ENCODE data around the gene BAG5.

The BAG5 gene

DNA sequence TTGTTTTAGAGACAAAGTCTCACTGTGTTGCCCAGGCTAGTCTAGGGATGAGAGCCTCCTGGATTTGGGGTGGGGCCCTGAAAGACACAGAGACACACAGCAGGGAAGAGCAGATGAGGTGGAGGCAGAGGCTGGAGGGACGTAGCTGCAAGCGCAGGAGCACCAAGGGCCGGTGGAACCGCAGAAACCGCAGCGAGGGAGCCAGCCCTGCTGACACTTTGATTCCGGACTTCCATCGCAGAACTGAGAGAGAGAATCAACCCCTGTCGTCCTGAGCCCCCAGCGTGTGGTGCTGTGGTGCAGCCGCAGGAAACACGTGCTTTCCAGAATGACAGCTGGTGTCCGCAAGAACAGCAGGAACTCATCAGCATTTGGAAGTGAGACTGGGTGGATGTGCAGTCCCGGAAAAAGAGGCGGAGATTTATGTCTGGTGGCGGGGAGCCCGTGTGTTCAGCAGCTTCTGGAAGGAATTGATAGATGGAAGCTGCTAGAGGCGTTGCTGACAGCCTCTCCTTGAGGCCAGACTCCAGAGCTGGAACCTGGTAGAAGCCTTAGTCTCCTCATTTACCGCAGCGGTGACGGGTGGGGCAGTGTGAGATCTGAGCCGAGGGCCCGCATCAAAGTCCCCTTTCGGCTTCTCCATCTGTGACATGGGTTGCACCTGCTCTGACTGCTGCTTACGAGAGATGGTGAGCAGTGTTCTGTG lies 44.7 kb upstream of the BAG5 start:
- H4K91ac ChIP-seq (ENCODE audit: low read depth, low read length, poor library complexity), result no peak overlapping the region
- no peak overlapping the region for H2BK120ac ChIP-seq (ENCODE audit: low read depth, low read length)
- H3K9me3 ChIP-seq (replicated peaks in 1 of 2; ENCODE audit: control insufficient read depth in 2 of 2, insufficient read depth in 1 of 2, low read depth in 1 of 2, low read length in 2 of 2), result peaks cover 6 to 8% of the 10 kb centered on the region in 2 donors
- H3K27me3 ChIP-seq (ENCODE audit: control insufficient read depth in 3 of 3, insufficient read depth in 3 of 3, low read depth in 1 of 3, low read length in 3 of 3), result no peaks in the 10 kb centered on the region
- no peak overlapping the region for H2BK12ac ChIP-seq (ENCODE audit: low read length)
- H3K4me2 ChIP-seq (ENCODE audit: insufficient read depth, low read length, poor library complexity, severe bottlenecking), result no peak overlapping the region
- H3K4me3 ChIP-seq (ENCODE audit: low read length in 2 of 2), result no peak overlapping the region
- H3K14ac ChIP-seq (ENCODE audit: low read length), result peak overlapping the region; percentile 87
- no peak overlapping the region for H3K18ac ChIP-seq (ENCODE audit: low read length)
- no peak overlapping the region for H2BK5ac ChIP-seq (ENCODE audit: low read length)
- no CpG with 5 or more reads among the region's 25 CpGs for WGBS, 2 donors (ENCODE audit: extremely low coverage in 2 of 2, insufficient read length in 2 of 2, insufficient replicate concordance in 1 of 2)
- H2AK5ac ChIP-seq (ENCODE audit: low read depth, low read length), result no peak overlapping the region
- no peak overlapping the region for H4K8ac ChIP-seq (ENCODE audit: low read depth, low read length)
- no peak overlapping the region for H3K27ac ChIP-seq (replicated peaks; ENCODE audit: low read length)
- no peaks in the 10 kb centered on the region for H3K36me3 ChIP-seq (replicated peaks in 1 of 2; ENCODE audit: control insufficient read depth in 2 of 2, insufficient read depth in 2 of 2, low read length in 2 of 2)
- H3K4ac ChIP-seq (ENCODE audit: low read length), result no peak overlapping the region
- H2BK15ac ChIP-seq (ENCODE audit: low read length), result no peak overlapping the region
- H3K79me1 ChIP-seq (ENCODE audit: low read depth, low read length), result peaks cover 1% of the 10 kb centered on the region
- no peak overlapping the region for H3K9ac ChIP-seq (ENCODE audit: low read depth, low read length, poor library complexity)
- H2AFZ ChIP-seq (ENCODE audit: low read length), result no peak overlapping the region
- H3K4me1 ChIP-seq (ENCODE audit: control insufficient read depth in 2 of 2, insufficient read depth in 1 of 2, low read depth in 1 of 2, low read length in 2 of 2), result peaks cover 3 to 9% of the 10 kb centered on the region in 2 donors
- no peak overlapping the region for H3K23ac ChIP-seq (ENCODE audit: low read depth, low read length, poor library complexity)
- DNase-seq (ENCODE audit: low spot score), result no peak

DNA sequence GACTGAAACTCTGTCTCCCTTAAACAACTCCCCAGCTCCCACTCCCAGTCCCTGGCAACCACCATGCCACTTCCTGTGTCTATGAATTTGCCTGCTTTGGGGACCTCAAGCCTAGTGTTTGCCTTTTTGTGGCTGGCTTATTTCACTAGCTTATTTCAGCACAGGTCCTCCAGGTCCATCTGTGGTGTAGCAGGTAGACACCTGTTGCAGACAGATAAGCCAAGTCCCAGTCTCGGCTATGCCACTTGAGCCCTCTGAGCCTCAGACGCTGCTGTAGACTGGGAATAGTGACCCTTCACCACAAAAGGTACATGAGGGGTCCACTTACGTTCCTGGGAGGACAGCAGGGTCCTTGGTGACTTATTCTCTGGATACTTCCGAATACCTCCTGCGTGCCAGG lies 42.2 kb upstream of the BAG5 start:
- Histone ChIP-seq H3K27ac (replicated peaks; ENCODE audit: low read length) (no peak overlapping the region), H2BK120ac (ENCODE audit: low read depth, low read length) (no peak overlapping the region), H2BK15ac (ENCODE audit: low read length) (no peak overlapping the region), H4K8ac (ENCODE audit: low read depth, low read length) (no peak overlapping the region), H2AK5ac (ENCODE audit: low read depth, low read length) (no peak overlapping the region), H3K4me2 (ENCODE audit: insufficient read depth, low read length, poor library complexity, severe bottlenecking) (no peak overlapping the region), H3K79me1 (ENCODE audit: low read depth, low read length) (peaks cover 1% of the 10 kb centered on the region), H3K4ac (ENCODE audit: low read length) (no peak overlapping the region), H3K9ac (ENCODE audit: low read depth, low read length, poor library complexity) (no peak overlapping the region), H2AFZ (ENCODE audit: low read length) (no peak overlapping the region), H3K27me3 (ENCODE audit: control insufficient read depth in 3 of 3, insufficient read depth in 3 of 3, low read depth in 1 of 3, low read length in 3 of 3) (no peaks in the 10 kb centered on the region), H2BK12ac (ENCODE audit: low read length) (no peak overlapping the region), H3K18ac (ENCODE audit: low read length) (no peak overlapping the region), H2BK5ac (ENCODE audit: low read length) (no peak overlapping the region), H3K9me3 (replicated peaks in 1 of 2; ENCODE audit: control insufficient read depth in 2 of 2, insufficient read depth in 1 of 2, low read depth in 1 of 2, low read length in 2 of 2) (peaks cover 0 to 1% of the 10 kb centered on the region in 2 donors), H3K14ac (ENCODE audit: low read length) (no peak overlapping the region), H3K23ac (ENCODE audit: low read depth, low read length, poor library complexity) (no peak overlapping the region), H3K4me1 (ENCODE audit: control insufficient read depth in 2 of 2, insufficient read depth in 1 of 2, low read depth in 1 of 2, low read length in 2 of 2) (peaks cover 3 to 9% of the 10 kb centered on the region in 2 donors), H3K4me3 (ENCODE audit: low read length in 2 of 2) (no peak overlapping the region), H4K91ac (ENCODE audit: low read depth, low read length, poor library complexity) (no peak overlapping the region), H3K36me3 (replicated peaks in 1 of 2; ENCODE audit: control insufficient read depth in 2 of 2, insufficient read depth in 2 of 2, low read length in 2 of 2) (no peaks in the 10 kb centered on the region)
- no CpG with 5 or more reads among the region's 5 CpGs for WGBS, 2 donors (ENCODE audit: extremely low coverage in 2 of 2, insufficient read length in 2 of 2, insufficient replicate concordance in 1 of 2)
- DNase-seq (ENCODE audit: low spot score), result no peak

DNA sequence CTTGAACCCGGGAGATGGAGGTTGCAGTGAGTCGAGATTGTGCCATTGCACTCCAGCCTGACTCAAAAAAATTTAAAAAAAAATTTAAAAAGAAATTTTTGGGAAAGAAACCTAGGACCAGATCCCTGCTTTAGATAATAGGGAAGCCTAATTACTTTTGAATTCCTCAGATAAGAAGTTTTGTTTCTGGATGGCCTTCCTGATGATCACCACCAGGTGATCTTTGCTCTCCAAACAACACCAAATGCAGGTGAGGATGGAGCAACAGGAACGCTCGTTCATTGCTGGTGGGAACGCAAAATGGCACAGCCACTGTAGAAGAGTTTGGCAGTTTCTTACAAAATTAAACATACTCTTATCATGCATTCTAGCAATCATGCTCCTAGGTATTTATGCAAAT lies 38.0 kb upstream of the BAG5 start:
- Histone ChIP-seq H2BK120ac (ENCODE audit: low read depth, low read length) (no peak overlapping the region), H2BK5ac (ENCODE audit: low read length) (no peak overlapping the region), H3K27ac (replicated peaks; ENCODE audit: low read length) (no peak overlapping the region), H3K27me3 (ENCODE audit: control insufficient read depth in 3 of 3, insufficient read depth in 3 of 3, low read depth in 1 of 3, low read length in 3 of 3) (no peaks in the 10 kb centered on the region), H3K79me1 (ENCODE audit: low read depth, low read length) (no peaks in the 10 kb centered on the region), H2BK15ac (ENCODE audit: low read length) (no peak overlapping the region), H3K23ac (ENCODE audit: low read depth, low read length, poor library complexity) (no peak overlapping the region), H2BK12ac (ENCODE audit: low read length) (no peak overlapping the region), H3K4ac (ENCODE audit: low read length) (no peak overlapping the region), H4K8ac (ENCODE audit: low read depth, low read length) (no peak overlapping the region), H3K4me1 (ENCODE audit: control insufficient read depth in 2 of 2, insufficient read depth in 1 of 2, low read depth in 1 of 2, low read length in 2 of 2) (peaks cover 0 to 2% of the 10 kb centered on the region in 2 donors), H3K14ac (ENCODE audit: low read length) (no peak overlapping the region), H3K4me3 (ENCODE audit: low read length in 2 of 2) (no peak overlapping the region), H4K91ac (ENCODE audit: low read depth, low read length, poor library complexity) (no peak overlapping the region), H2AK5ac (ENCODE audit: low read depth, low read length) (no peak overlapping the region), H3K9ac (ENCODE audit: low read depth, low read length, poor library complexity) (no peak overlapping the region), H3K18ac (ENCODE audit: low read length) (no peak overlapping the region), H2AFZ (ENCODE audit: low read length) (no peak overlapping the region), H3K36me3 (replicated peaks in 1 of 2; ENCODE audit: control insufficient read depth in 2 of 2, insufficient read depth in 2 of 2, low read length in 2 of 2) (peaks cover 0 to 10% of the 10 kb centered on the region in 2 donors), H3K9me3 (replicated peaks in 1 of 2; ENCODE audit: control insufficient read depth in 2 of 2, insufficient read depth in 1 of 2, low read depth in 1 of 2, low read length in 2 of 2) (no peaks in the 10 kb centered on the region), H3K4me2 (ENCODE audit: insufficient read depth, low read length, poor library complexity, severe bottlenecking) (no peak overlapping the region)
- no CpG with 5 or more reads among the region's 5 CpGs for WGBS, 2 donors (ENCODE audit: extremely low coverage in 2 of 2, insufficient read length in 2 of 2, insufficient replicate concordance in 1 of 2)
- no peak for DNase-seq (ENCODE audit: low spot score)

DNA sequence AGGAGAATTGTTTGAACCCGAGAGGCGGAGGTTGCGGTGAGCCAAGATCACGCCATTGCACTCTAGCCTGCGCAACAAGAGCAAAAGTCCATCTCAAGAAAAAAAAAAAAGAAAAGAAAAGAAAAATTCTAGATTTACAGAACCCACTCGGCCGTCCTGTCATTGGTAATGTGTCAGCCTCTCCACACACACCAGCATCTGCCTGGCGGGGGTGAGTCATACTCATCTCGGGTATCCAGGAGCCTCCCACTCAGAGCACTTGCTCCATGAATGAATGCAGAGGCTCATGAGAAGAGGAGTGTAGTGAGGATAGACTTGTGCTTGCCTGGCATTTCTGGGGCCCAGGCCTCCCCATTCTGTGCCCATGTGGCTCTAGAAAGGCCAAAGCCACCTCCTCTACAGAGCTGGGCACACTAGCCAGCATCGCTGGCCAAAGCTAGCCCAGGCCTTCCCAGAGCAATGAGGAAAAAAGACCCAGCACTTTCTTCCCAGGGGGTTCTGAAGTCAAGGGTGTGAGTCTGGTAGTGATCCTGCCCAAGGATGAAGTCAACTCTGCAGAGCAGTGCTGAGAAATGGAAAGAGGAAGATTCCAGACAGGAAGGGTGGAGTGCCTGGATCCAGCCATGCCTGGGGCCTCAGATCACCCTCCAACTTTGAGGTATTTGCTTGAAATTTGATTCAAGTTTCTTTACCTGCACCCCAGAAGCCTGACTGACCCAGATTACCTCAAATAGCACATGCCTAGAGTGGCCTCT lies 35.3 kb upstream of the BAG5 start:
- Histone ChIP-seq H3K27me3 (ENCODE audit: control insufficient read depth in 3 of 3, insufficient read depth in 3 of 3, low read depth in 1 of 3, low read length in 3 of 3) (no peaks in the 10 kb centered on the region), H3K79me1 (ENCODE audit: low read depth, low read length) (no peaks in the 10 kb centered on the region), H4K91ac (ENCODE audit: low read depth, low read length, poor library complexity) (no peak overlapping the region), H3K23ac (ENCODE audit: low read depth, low read length, poor library complexity) (no peak overlapping the region), H2AFZ (ENCODE audit: low read length) (no peak overlapping the region), H3K36me3 (replicated peaks in 1 of 2; ENCODE audit: control insufficient read depth in 2 of 2, insufficient read depth in 2 of 2, low read length in 2 of 2) (peaks cover 0 to 10% of the 10 kb centered on the region in 2 donors), H2BK15ac (ENCODE audit: low read length) (no peak overlapping the region), H3K9ac (ENCODE audit: low read depth, low read length, poor library complexity) (no peak overlapping the region), H3K14ac (ENCODE audit: low read length) (no peak overlapping the region), H3K4me3 (ENCODE audit: low read length in 2 of 2) (no peak overlapping the region), H4K8ac (ENCODE audit: low read depth, low read length) (no peak overlapping the region), H2BK5ac (ENCODE audit: low read length) (no peak overlapping the region), H2AK5ac (ENCODE audit: low read depth, low read length) (no peak overlapping the region), H2BK12ac (ENCODE audit: low read length) (no peak overlapping the region), H3K4ac (ENCODE audit: low read length) (no peak overlapping the region), H3K18ac (ENCODE audit: low read length) (no peak overlapping the region), H3K27ac (replicated peaks; ENCODE audit: low read length) (no peak overlapping the region), H3K4me1 (ENCODE audit: control insufficient read depth in 2 of 2, insufficient read depth in 1 of 2, low read depth in 1 of 2, low read length in 2 of 2) (peaks cover 7 to 13% of the 10 kb centered on the region in 2 donors), H2BK120ac (ENCODE audit: low read depth, low read length) (no peak overlapping the region), H3K9me3 (replicated peaks in 1 of 2; ENCODE audit: control insufficient read depth in 2 of 2, insufficient read depth in 1 of 2, low read depth in 1 of 2, low read length in 2 of 2) (no peaks in the 10 kb centered on the region), H3K4me2 (ENCODE audit: insufficient read depth, low read length, poor library complexity, severe bottlenecking) (no peak overlapping the region)
- no CpG with 5 or more reads among the region's 10 CpGs for WGBS, 2 donors (ENCODE audit: extremely low coverage in 2 of 2, insufficient read length in 2 of 2, insufficient replicate concordance in 1 of 2)
- DNase-seq (ENCODE audit: low spot score), result no peak

All from neuronal stem cell (in vitro differentiated cells).